HepG2 (cell line): Measurements from ENCODE around the gene SLCO4A1. TPM values are rescaled to one million over a fixed set of nuclear protein-coding genes. Genes with fewer than 3 reads are reported as not detected.
A peak's percentile ranks its signal among the peaks of the same experiment; 100 is the strongest.

Experiments
- ATAC-seq: fragments of 200-7000 bp; cut with Tn5 transposase; 3 replicates; pipeline ENCODE4 v1.9.1; 2020; ENCODE audit warnings: mild to moderate bottlenecking, moderate library complexity
- BruUV-seq: library from RNA; stranded (reverse); fragments of 400-500 nt; replicated peaks from 2 replicates; lab custom pipeline; 2021; lab: Mats Ljungman, UMichigan
- CTCF ChIA-PET: fragments of 300-600 bp; formaldehyde crosslinking; extraction: SDS; loops from one replicate; lab custom pipeline; 2021; ENCODE audit warnings: low total read pairs, inconsistent platforms, low intra/inter-chr PET ratio; lab: Yijun Ruan, JAX
- POLR2A ChIA-PET: fragments of 350-600 bp; sonication (Branson Sonifier 250); formaldehyde crosslinking; loops from one replicate; lab custom pipeline; 2020; ENCODE audit warnings: antibody characterized with exemption, inconsistent platforms; lab: Yijun Ruan, JAX
- DNase-seq: peaks from one replicate; pipeline ENCODE4 v3.0.0-alpha.2; 2015; ENCODE audit warnings: low spot score
- FAIRE-seq: peaks from 3 replicates; lab custom pipeline; 2011; peaks lifted over from hg19 to GRCh38; lab: Jason Lieb, UNC
- H2AFZ ChIP-seq: one replicate; pipeline ENCODE4 v1.6.1; 2011; ENCODE audit warnings: low read length, inconsistent platforms
- H3K27ac ChIP-seq: fragments of 300-600 bp; 3 replicates; pipeline ENCODE4 v1.8.0; 2011; ENCODE audit warnings: mixed run types, mild to moderate bottlenecking, mixed read lengths, low read length, inconsistent platforms; ENCODE audit not compliant: insufficient read depth; ENCODE audit errors: extremely low read length
- H3K27me3 ChIP-seq, 2 experiments: fragments of 200-600 bp in 1 of 2; 2 replicates in 1 of 2; 3 replicates in 1 of 2; pipeline versions ENCODE4 v1.6.0 to v1.8.0; 2011; ENCODE audit warnings: low read length in 2 of 2, mild to moderate bottlenecking in 2 of 2, moderate library complexity in 2 of 2, inconsistent platforms in 1 of 2; ENCODE audit not compliant: insufficient read depth in 2 of 2, control insufficient read depth in 1 of 2
- H3K36me3 ChIP-seq, 2 experiments: fragments of 200-600 bp in 1 of 2; replicated peaks in 1 of 2; 2 replicates in 1 of 2; 3 replicates in 1 of 2; pipeline versions ENCODE4 v1.5.1 to v1.8.0; 2011; ENCODE audit warnings: low read length in 2 of 2, inconsistent platforms in 1 of 2; ENCODE audit not compliant: insufficient read depth in 2 of 2, control insufficient read depth in 1 of 2
- H3K4me1 ChIP-seq: 2 replicates; pipeline ENCODE4 v1.5.1; 2012; ENCODE audit warnings: low read length, inconsistent platforms; ENCODE audit not compliant: insufficient read depth
- H3K4me2 ChIP-seq: 2 replicates; pipeline ENCODE4 v1.6.0; 2011; ENCODE audit warnings: low read depth, low read length, inconsistent platforms
- H3K4me3 ChIP-seq, 3 experiments: fragments of 200-600 bp in 1 of 3; sonication (generic), shearing (Covaris generic) in 1 of 3; replicated peaks in 1 of 3; 2 replicates each; pipeline ENCODE4 v1.5.1; 2011 to 2016; ENCODE audit warnings: low read length in 3 of 3, inconsistent platforms in 2 of 3, low read depth in 2 of 3, mild to moderate bottlenecking in 2 of 3, control low read depth in 1 of 3, mixed read lengths in 1 of 3; ENCODE audit not compliant: insufficient read depth in 1 of 3
- H3K79me2 ChIP-seq: one replicate; pipeline ENCODE4 v1.6.1; 2011; ENCODE audit warnings: low read length, inconsistent platforms; ENCODE audit not compliant: insufficient read depth
- H3K9ac ChIP-seq: 2 replicates; pipeline ENCODE4 v1.6.0; 2011; ENCODE audit warnings: mild to moderate bottlenecking, low read depth, low read length, inconsistent platforms; ENCODE audit not compliant: insufficient read depth
- H3K9me3 ChIP-seq: 2 replicates; pipeline ENCODE4 v1.5.1; 2012; ENCODE audit warnings: mild to moderate bottlenecking, low read length
- H4K20me1 ChIP-seq: 2 replicates; pipeline ENCODE4 v1.6.0; 2011; ENCODE audit warnings: inconsistent platforms, mild to moderate bottlenecking, low read length, moderate library complexity; ENCODE audit not compliant: insufficient read depth
- CHD4 ChIP-seq: fragments of 200-600 bp; sonication (generic); IDR thresholded peaks from 2 replicates; pipeline ENCODE4 v1.7.0; 2017; ENCODE audit warnings: mild to moderate bottlenecking, low read length, borderline replicate concordance
- DNMT3B ChIP-seq: conservative IDR thresholded peaks from 2 replicates; pipeline ENCODE4 v1.6.1; 2016; ENCODE audit warnings: missing biosample characterization, control low read depth
- HNF4G ChIP-seq, 2 experiments: sonication (generic) in 1 of 2; formaldehyde crosslinking in 1 of 2; IDR thresholded peaks; 2 replicates each; pipeline versions ENCODE4 v1.4.0 to v1.6.1; 2011 to 2020; ENCODE audit warnings: borderline replicate concordance in 2 of 2, low read depth in 2 of 2, mild to moderate bottlenecking in 2 of 2, low read length in 1 of 2, missing genetic modification reagents in 1 of 2, moderate library complexity in 1 of 2
- SIN3B ChIP-seq: fragments of 150-350 bp; IDR thresholded peaks from 2 replicates; pipeline ENCODE4 v1.6.1; 2014; ENCODE audit warnings: low read length
- YEATS4 ChIP-seq: sonication (generic); formaldehyde crosslinking; IDR thresholded peaks from 2 replicates; pipeline ENCODE4 v1.4.0; 2020; ENCODE audit warnings: missing genetic modification reagents, borderline replicate concordance
- ZNF451 ChIP-seq: sonication (generic); formaldehyde crosslinking; IDR thresholded peaks from 2 replicates; pipeline ENCODE4 v1.5.0; 2020; ENCODE audit warnings: mild to moderate bottlenecking, missing genetic modification reagents
- ZNF619 ChIP-seq: sonication (generic); formaldehyde crosslinking; IDR thresholded peaks from 2 replicates; pipeline ENCODE4 v1.4.0; 2020; ENCODE audit warnings: mild to moderate bottlenecking, missing genetic modification reagents
- ZNF709 ChIP-seq: sonication (generic); formaldehyde crosslinking; IDR thresholded peaks from 2 replicates; pipeline ENCODE4 v1.5.0; 2020; ENCODE audit warnings: mild to moderate bottlenecking, missing genetic modification reagents
- ZNF724P ChIP-seq: sonication (generic); formaldehyde crosslinking; IDR thresholded peaks from 2 replicates; pipeline ENCODE4 v1.8.0; 2022; ENCODE audit warnings: missing genetic modification reagents, borderline replicate concordance
- WGBS: methylation state at CpG from one replicate; pipeline ENCODE4 v1.1.6; 2017; ENCODE audit warnings: low lambda C conversion rate; 5-methylcytosine and 5-hydroxymethylcytosine counted together
- in situ Hi-C: cut with HindIII; loops from 2 replicates; pipeline ENCODE4 v1.10.0; 2017; ENCODE audit warnings: low pct_unique_long_range_greater_than_20kb; ENCODE audit not compliant: extremely low pct_ligation_motif_present
- intact Hi-C: fragments of 100-400 bp; cut with micrococcal nuclease; formaldehyde crosslinking; loops from one replicate; pipeline ENCODE4 v1.10.0; 2022; ENCODE audit not compliant: unreplicated experiment
- polyA plus RNA-seq, 8 experiments: library from polyadenylated mRNA; depleted of rRNA in 3 of 8; stranded (reverse) in 7 of 8; unstranded in 1 of 8; fragments of >200 nt; fragmentation: Illumina TruSeq in 4 of 8; extraction: Trizol in 4 of 8; gene quantifications; 2 replicates each; pipeline versions ENCODE4 v1.2.1 to v1.2.3, GENCODE V29; 2011 to 2016; ENCODE audit warnings: low read depth in 4 of 8, missing spikeins in 1 of 8, mixed read lengths in 1 of 8; ENCODE audit not compliant: insufficient read depth in 1 of 8
- total RNA-seq, 5 experiments: library from RNA; depleted of rRNA; stranded (reverse); fragments of >200 nt; fragmentation: Illumina TruSeq; extraction: Trizol; gene quantifications; 2 replicates each; pipeline ENCODE4 v1.2.3, GENCODE V29; 2016; ENCODE audit warnings: low read depth in 1 of 5
- TF ChIP-seq, protein P1 (sequence below): sonication (generic); formaldehyde crosslinking; IDR thresholded peaks from 2 replicates; pipeline ENCODE4 v1.5.0; 2020; ENCODE audit warnings: missing genetic modification reagents
- TF ChIP-seq, protein P2 (sequence below): sonication (generic); formaldehyde crosslinking; IDR thresholded peaks from 2 replicates; pipeline ENCODE4 v1.5.0; 2020; ENCODE audit warnings: mild to moderate bottlenecking, missing genetic modification reagents, moderate library complexity
- TF ChIP-seq, protein P3 (sequence below): sonication (generic); formaldehyde crosslinking; IDR thresholded peaks from 2 replicates; pipeline ENCODE4 v1.9.0; 2021; ENCODE audit warnings: mild to moderate bottlenecking, missing genetic modification reagents

Gene SLCO4A1
- total and polyA plus RNA-seq, 2 of the 13 experiments (the other 11 are each of a cell fraction or from before 2014, with no cell fraction given) = 55.5 to 112 TPM

DNA sequence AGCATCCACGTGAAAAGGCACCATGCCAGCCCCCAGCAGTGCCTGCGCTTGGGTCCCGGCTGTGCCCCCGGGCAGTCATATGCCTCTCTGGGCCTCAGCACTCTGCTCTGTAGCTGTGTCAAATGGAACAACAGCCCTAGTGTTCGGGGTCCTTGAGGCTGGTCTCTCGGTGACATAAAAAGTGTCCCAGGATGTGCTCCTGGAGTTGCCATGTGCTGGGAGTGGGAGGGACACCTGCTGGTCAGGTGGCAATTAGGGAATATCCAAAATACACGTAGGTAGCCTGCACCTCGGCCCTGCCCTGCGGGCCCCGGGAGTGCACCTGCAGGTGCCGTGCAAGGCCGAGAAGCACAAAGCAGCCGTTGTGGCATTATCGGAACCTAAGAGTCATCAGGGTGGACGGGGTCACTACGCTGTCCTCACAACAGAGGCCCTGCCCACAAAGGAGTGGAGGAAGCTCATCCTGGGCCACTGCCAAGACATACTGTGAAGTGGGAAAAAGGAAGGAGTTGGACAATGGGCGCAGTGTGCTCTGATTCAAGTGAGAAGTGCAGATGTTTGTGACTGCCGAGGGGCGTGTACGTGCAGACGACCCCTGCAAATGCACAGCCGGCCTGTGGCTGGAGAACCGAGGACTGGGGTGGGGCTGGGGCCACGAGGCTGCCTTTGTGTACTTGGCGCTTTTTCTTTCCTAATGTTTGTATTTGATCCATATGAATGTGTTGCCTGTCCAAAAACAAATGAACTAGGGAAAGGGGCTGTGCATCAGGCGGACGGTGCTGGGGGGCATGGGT lies 24.6 kb downstream of the SLCO4A1 start:
- intact Hi-C loops = loop anchor here (1.0 to 5.0 kb wide), 4 partner anchors 15 to 205 kb away; no protein-coding TSS in a partner anchor
- Histone ChIP-seq H3K27me3 (no peaks in the 10 kb centered on the region), H3K9me3 (no peaks in the 10 kb centered on the region), H3K4me1 (peaks cover 75% of the 10 kb centered on the region), H3K79me2 (no peaks in the 10 kb centered on the region), H3K27ac (peak overlapping the region; percentile 71), H3K36me3 (peaks cover 1 to 20% of the 10 kb centered on the region in 2 experiments; a peak in 2 of 5 replicates), H3K9ac (peak overlapping the region; percentile 66), H3K4me3 (peak overlapping the region in 2 of 3 experiments; percentile 44 to 59; a peak in 4 of 6 replicates), H4K20me1 (no peaks in the 10 kb centered on the region), H3K4me2 (peak overlapping the region; percentile 68), H2AFZ (no peak overlapping the region)
- DNase-seq = peak; percentile 100
- BruUV-seq = no TSS peak
- in situ Hi-C loops = loop anchor here (5.0 kb wide), 1 partner anchor 125 kb away; no protein-coding TSS in a partner anchor
- ChIA-PET POLR2A (interaction anchor here (0.6 to 4.6 kb wide), 20 partner anchors 8 to 289 kb away, joined by 3 to 47 read pairs (median 6); partner anchors contain the start of genes COL9A3, GID8, MRGBP and OGFR), CTCF (interaction anchor here (1.5 to 4.8 kb wide), 2 partner anchors 124 to 142 kb away, joined by 5 to 93 read pairs; no protein-coding TSS in a partner anchor)
- 2% methylated on average over 24 of the region's 27 CpGs for WGBS
- peak; percentile 80 for ATAC-seq
- peak; percentile 90 for FAIRE-seq
- TF ChIP-seq ZNF619 (CRISPR knock-in tag) (peak; percentile 89), ZNF709 (CRISPR knock-in tag) (peak; percentile 79; the same call in 1 of the 2 replicates), HNF4G (IDR thresholded peaks at IDR 0.05; ENCODE audit: borderline replicate concordance, low read depth, low read length) (no peak; the same call in 1 of the 2 replicates), HNF4G (CRISPR knock-in tag; IDR thresholded peaks at IDR 0.05; ENCODE audit: borderline replicate concordance, low read depth) (peak; percentile 78; the same call in 1 of the 2 replicates), SIN3B (no peak), CHD4 (peak; percentile 35; the same call in 1 of the 2 replicates), ZNF451 (CRISPR knock-in tag) (peak; percentile 88; the same call in 1 of the 2 replicates), YEATS4 (CRISPR knock-in tag) (peak; percentile 61; the same call in 1 of the 2 replicates), DNMT3B (peak; percentile 93; the same call in 1 of the 2 replicates), ZNF724P (CRISPR knock-in tag) (no peak)
- TF ChIP-seq, protein P1, sequence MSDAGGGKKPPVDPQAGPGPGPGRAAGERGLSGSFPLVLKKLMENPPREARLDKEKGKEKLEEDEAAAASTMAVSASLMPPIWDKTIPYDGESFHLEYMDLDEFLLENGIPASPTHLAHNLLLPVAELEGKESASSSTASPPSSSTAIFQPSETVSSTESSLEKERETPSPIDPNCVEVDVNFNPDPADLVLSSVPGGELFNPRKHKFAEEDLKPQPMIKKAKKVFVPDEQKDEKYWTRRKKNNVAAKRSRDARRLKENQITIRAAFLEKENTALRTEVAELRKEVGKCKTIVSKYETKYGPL (CRISPR knock-in tag) = no peak
- TF ChIP-seq, protein P2, sequence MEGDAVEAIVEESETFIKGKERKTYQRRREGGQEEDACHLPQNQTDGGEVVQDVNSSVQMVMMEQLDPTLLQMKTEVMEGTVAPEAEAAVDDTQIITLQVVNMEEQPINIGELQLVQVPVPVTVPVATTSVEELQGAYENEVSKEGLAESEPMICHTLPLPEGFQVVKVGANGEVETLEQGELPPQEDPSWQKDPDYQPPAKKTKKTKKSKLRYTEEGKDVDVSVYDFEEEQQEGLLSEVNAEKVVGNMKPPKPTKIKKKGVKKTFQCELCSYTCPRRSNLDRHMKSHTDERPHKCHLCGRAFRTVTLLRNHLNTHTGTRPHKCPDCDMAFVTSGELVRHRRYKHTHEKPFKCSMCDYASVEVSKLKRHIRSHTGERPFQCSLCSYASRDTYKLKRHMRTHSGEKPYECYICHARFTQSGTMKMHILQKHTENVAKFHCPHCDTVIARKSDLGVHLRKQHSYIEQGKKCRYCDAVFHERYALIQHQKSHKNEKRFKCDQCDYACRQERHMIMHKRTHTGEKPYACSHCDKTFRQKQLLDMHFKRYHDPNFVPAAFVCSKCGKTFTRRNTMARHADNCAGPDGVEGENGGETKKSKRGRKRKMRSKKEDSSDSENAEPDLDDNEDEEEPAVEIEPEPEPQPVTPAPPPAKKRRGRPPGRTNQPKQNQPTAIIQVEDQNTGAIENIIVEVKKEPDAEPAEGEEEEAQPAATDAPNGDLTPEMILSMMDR (CRISPR knock-in tag) = peak; percentile 78
- TF ChIP-seq, protein P3, sequence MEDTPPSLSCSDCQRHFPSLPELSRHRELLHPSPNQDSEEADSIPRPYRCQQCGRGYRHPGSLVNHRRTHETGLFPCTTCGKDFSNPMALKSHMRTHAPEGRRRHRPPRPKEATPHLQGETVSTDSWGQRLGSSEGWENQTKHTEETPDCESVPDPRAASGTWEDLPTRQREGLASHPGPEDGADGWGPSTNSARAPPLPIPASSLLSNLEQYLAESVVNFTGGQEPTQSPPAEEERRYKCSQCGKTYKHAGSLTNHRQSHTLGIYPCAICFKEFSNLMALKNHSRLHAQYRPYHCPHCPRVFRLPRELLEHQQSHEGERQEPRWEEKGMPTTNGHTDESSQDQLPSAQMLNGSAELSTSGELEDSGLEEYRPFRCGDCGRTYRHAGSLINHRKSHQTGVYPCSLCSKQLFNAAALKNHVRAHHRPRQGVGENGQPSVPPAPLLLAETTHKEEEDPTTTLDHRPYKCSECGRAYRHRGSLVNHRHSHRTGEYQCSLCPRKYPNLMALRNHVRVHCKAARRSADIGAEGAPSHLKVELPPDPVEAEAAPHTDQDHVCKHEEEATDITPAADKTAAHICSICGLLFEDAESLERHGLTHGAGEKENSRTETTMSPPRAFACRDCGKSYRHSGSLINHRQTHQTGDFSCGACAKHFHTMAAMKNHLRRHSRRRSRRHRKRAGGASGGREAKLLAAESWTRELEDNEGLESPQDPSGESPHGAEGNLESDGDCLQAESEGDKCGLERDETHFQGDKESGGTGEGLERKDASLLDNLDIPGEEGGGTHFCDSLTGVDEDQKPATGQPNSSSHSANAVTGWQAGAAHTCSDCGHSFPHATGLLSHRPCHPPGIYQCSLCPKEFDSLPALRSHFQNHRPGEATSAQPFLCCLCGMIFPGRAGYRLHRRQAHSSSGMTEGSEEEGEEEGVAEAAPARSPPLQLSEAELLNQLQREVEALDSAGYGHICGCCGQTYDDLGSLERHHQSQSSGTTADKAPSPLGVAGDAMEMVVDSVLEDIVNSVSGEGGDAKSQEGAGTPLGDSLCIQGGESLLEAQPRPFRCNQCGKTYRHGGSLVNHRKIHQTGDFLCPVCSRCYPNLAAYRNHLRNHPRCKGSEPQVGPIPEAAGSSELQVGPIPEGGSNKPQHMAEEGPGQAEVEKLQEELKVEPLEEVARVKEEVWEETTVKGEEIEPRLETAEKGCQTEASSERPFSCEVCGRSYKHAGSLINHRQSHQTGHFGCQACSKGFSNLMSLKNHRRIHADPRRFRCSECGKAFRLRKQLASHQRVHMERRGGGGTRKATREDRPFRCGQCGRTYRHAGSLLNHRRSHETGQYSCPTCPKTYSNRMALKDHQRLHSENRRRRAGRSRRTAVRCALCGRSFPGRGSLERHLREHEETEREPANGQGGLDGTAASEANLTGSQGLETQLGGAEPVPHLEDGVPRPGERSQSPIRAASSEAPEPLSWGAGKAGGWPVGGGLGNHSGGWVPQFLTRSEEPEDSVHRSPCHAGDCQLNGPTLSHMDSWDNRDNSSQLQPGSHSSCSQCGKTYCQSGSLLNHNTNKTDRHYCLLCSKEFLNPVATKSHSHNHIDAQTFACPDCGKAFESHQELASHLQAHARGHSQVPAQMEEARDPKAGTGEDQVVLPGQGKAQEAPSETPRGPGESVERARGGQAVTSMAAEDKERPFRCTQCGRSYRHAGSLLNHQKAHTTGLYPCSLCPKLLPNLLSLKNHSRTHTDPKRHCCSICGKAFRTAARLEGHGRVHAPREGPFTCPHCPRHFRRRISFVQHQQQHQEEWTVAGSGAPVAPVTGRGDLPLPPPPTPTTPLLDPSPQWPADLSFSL (CRISPR knock-in tag) = peak; percentile 65; the same call in 1 of the 2 replicates
